Right lobe of liver (tissue), 4 donors: Measurements from ENCODE around the gene FOXE3.

Source experiments
- CTCF ChIP-seq, 4 donors: fragments of 200-600 bp in 3 of 4; fragments of 450-650 bp in 1 of 4; IDR thresholded peaks; one replicate each; pipeline versions ENCODE4 v1.5.1 to v1.8.0; 2016 to 2022; ENCODE audit warnings: antibody characterized with exemption in 4 of 4, mild to moderate bottlenecking in 2 of 4
- POLR2A ChIP-seq: fragments of 450-650 bp; IDR thresholded peaks from one replicate; pipeline ENCODE4 v1.6.1; 2017; ENCODE audit warnings: antibody characterized with exemption, mild to moderate bottlenecking
- donor health status: DM: no; HTN: no; CAD: no.
- donor health status: DM: no; HTN: no; CAD: no.
- donor health status: DM: no; HTN: yes; CAD: no.

- TF ChIP-seq POLR2A (no peak), CTCF (IDR thresholded peaks at IDR 0.05) (no peak)
Observed at GRCh38 chr1:47380699-47381098, 35.4 kb upstream of the FOXE3 start.
